HEK293T (cell line): ENCODE measurements around the gene WWTR1.
A peak's percentile ranks its signal among the peaks of the same experiment; 100 is the strongest.

Experiments
- CTCF ChIA-PET: fragments of 350-600 bp; formaldehyde crosslinking; extraction: SDS; loops from one replicate; lab custom pipeline; 2021; ENCODE audit warnings: antibody characterized with exemption, inconsistent platforms; lab: Yijun Ruan, JAX
- POLR2A ChIA-PET: fragments of 350-600 bp; formaldehyde crosslinking; extraction: SDS; loops from one replicate; lab custom pipeline; 2020; ENCODE audit warnings: antibody characterized with exemption, inconsistent platforms; lab: Yijun Ruan, JAX
- DNase-seq: peaks from one replicate; pipeline ENCODE4 v3.0.0; 2012; ENCODE audit warnings: mixed read lengths; ENCODE audit errors: extremely low spot score
- ARNT ChIP-seq: fragments of 450-650 bp; IDR thresholded peaks from 2 replicates; pipeline ENCODE4 v1.6.1; 2017; ENCODE audit warnings: mild to moderate bottlenecking
- BHLHE40 ChIP-seq: fragments of 450-650 bp; IDR thresholded peaks from 2 replicates; pipeline ENCODE4 v1.6.1; 2016; ENCODE audit warnings: mild to moderate bottlenecking, moderate library complexity, borderline replicate concordance
- CTBP1 ChIP-seq: fragments of 450-650 bp; IDR thresholded peaks from 2 replicates; pipeline ENCODE4 v1.6.1; 2016; ENCODE audit warnings: borderline replicate concordance
- ELF4 ChIP-seq: fragments of 450-650 bp; IDR thresholded peaks from 2 replicates; pipeline ENCODE4 v1.6.1; 2017; ENCODE audit warnings: antibody characterized with exemption
- FOXA1 ChIP-seq: fragments of 450-650 bp; IDR thresholded peaks from 2 replicates; pipeline ENCODE4 v1.6.1; 2016; ENCODE audit warnings: mild to moderate bottlenecking
- FOXK2 ChIP-seq: fragments of 450-650 bp; IDR thresholded peaks from 2 replicates; pipeline ENCODE4 v1.6.1; 2016; ENCODE audit warnings: mild to moderate bottlenecking
- FOXM1 ChIP-seq: fragments of 450-650 bp; IDR thresholded peaks from 2 replicates; pipeline ENCODE4 v1.6.1; 2017; ENCODE audit warnings: mild to moderate bottlenecking, borderline replicate concordance
- HDGF ChIP-seq: fragments of 450-650 bp; IDR thresholded peaks from 2 replicates; pipeline ENCODE4 v1.6.1; 2017; ENCODE audit warnings: antibody characterized with exemption, borderline replicate concordance
- L3MBTL2 ChIP-seq: fragments of 450-650 bp; conservative IDR thresholded peaks from 2 replicates; pipeline ENCODE4 v1.6.1; 2016; ENCODE audit warnings: mild to moderate bottlenecking
- LEF1 ChIP-seq: fragments of 450-650 bp; IDR thresholded peaks from 2 replicates; pipeline ENCODE4 v1.6.1; 2017; ENCODE audit warnings: mild to moderate bottlenecking, borderline replicate concordance
- NFRKB ChIP-seq: fragments of 450-650 bp; IDR thresholded peaks from 2 replicates; pipeline ENCODE4 v1.6.1; 2016; ENCODE audit warnings: mild to moderate bottlenecking, moderate library complexity
- SP1 ChIP-seq: fragments of 450-650 bp; IDR thresholded peaks from 2 replicates; pipeline ENCODE4 v1.6.1; 2017
- SUZ12 ChIP-seq: fragments of 450-650 bp; IDR thresholded peaks from 2 replicates; pipeline ENCODE4 v1.6.1; 2016; ENCODE audit warnings: mild to moderate bottlenecking
- TARDBP ChIP-seq: fragments of 450-650 bp; IDR thresholded peaks from 2 replicates; pipeline ENCODE4 v1.6.1; 2016
- ZNF384 ChIP-seq: fragments of 450-650 bp; IDR thresholded peaks from 2 replicates; pipeline ENCODE4 v1.6.1; 2016
- TF ChIP-seq, protein P1 (sequence below): fragments of 450-650 bp; IDR thresholded peaks from 2 replicates; pipeline ENCODE4 v1.6.1; 2016

Gene WWTR1

GRCh38 chr3:149495581-149496125, 162.2 kb downstream of the WWTR1 start:
- ChIA-PET POLR2A (no interaction called here), CTCF (interaction anchor here (0.6 kb wide), 1 partner anchor 87 kb away, joined by 3 read pairs; no protein-coding TSS in a partner anchor)
- no peak for TF ChIP-seq L3MBTL2
- no peak for TF ChIP-seq BHLHE40
- TF ChIP-seq FOXM1 = no peak
- TF ChIP-seq FOXK2 = no peak
- TF ChIP-seq ELF4 = no peak
- TF ChIP-seq NFRKB = no peak
- no peak for TF ChIP-seq SUZ12
- TF ChIP-seq FOXA1 = no peak
- TF ChIP-seq, protein P1, sequence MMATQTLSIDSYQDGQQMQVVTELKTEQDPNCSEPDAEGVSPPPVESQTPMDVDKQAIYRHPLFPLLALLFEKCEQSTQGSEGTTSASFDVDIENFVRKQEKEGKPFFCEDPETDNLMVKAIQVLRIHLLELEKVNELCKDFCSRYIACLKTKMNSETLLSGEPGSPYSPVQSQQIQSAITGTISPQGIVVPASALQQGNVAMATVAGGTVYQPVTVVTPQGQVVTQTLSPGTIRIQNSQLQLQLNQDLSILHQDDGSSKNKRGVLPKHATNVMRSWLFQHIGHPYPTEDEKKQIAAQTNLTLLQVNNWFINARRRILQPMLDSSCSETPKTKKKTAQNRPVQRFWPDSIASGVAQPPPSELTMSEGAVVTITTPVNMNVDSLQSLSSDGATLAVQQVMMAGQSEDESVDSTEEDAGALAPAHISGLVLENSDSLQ = no peak
- no peak for TF ChIP-seq SP1
- no peak for TF ChIP-seq ZNF384
- TF ChIP-seq ARNT = no peak
- TF ChIP-seq TARDBP = no peak
- no peak for DNase-seq

GRCh38 chr3:149494759-149495580, 162.9 kb downstream of the WWTR1 start:
- TF ChIP-seq ARNT = no peak
- TF ChIP-seq, protein P1 = no peak
- TF ChIP-seq TARDBP = no peak
- no peak for TF ChIP-seq FOXK2
- no peak for TF ChIP-seq LEF1
- no peak for TF ChIP-seq SP1
- TF ChIP-seq HDGF = no peak
- TF ChIP-seq NFRKB = no peak
- TF ChIP-seq FOXA1 = no peak
- TF ChIP-seq L3MBTL2 = no peak
- no peak for TF ChIP-seq ELF4
- no peak for TF ChIP-seq CTBP1
- TF ChIP-seq ZNF384 = no peak
- no peak for TF ChIP-seq BHLHE40
- TF ChIP-seq SUZ12 = no peak
- ChIA-PET POLR2A (no interaction called here), CTCF (interaction anchor here (0.6 kb wide), 1 partner anchor 86 kb away, joined by 3 read pairs; no protein-coding TSS in a partner anchor)
- DNase-seq = no peak

DNA sequence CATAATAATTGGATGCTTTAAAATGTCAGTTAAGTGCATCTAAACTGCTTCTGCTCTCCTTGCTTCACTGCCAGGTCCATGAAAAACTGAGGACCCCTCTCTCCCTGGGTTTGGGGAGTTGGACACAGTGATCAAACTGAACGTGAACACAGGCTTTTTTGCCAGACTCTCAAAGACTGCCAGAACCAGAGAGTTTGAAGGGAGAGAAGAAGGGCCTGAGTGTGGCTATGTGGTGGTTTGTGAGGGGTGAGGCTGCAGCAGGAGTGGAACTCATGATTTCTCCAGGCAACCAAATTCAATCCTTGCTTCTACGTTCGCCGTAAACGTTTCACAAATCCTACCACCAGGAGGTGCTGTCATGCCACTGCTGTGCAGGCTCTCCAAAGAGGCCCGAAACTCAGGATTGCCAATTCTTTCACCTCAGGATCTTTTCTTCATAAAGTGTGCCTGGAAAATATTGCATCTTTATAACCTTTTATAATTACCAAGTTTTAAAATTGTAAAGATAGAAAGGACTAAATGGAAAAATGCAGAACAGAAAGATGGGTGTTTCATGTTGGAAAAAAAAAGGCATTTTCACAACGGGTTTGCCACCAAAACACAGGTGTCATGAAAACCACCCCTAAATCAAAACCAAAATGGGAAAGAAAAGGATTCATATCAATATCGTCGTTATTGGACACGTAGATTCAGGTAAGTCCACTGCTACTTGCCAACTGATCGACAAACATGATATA, 163.6 kb downstream of the WWTR1 start:
- TF ChIP-seq ELF4 = no peak
- TF ChIP-seq HDGF = no peak
- TF ChIP-seq LEF1 = no peak
- no peak for TF ChIP-seq ARNT
- DNase-seq = peak; percentile 73
- ChIA-PET CTCF (interaction anchor here (0.6 kb wide), 1 partner anchor 272 kb away, joined by 3 read pairs; no protein-coding TSS in a partner anchor), POLR2A (no interaction called here)

DNA sequence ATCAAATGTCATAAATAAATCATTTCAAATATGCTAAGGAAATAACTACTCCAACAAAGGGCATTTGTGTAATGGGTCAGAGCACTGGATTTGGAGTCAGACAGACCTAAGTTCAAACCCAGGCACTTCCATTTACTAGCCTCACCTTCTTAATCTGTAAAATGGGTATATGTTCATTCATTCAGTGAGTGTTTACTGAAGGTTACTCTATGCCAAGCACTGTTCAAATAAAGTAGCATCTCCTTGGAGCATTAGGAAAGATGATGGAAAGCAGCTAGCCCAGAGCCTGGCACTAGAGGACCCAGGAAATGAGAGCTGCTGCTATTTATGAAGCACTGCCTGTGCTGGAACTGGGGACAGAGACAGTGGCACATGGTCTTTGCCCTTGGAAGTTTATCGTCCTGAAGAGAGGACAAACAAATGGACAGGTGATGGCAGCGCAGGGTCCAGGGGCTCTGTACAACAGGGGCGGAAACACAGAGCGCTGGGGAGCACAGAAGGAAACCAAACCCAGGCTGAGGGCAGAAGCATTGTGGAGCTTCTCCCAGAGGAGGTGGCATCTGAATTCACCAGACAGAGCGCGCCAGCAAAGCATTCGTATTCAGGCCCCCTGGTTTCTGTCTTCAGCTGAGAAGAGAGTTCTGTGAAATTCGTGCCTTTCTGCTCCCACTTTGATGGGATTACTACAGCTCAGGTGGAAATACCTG, 164.4 kb downstream of the WWTR1 start:
- no peak for TF ChIP-seq FOXA1
- no peak for TF ChIP-seq HDGF
- no peak for TF ChIP-seq ELF4
- TF ChIP-seq SUZ12 = no peak
- no peak for TF ChIP-seq FOXK2
- no peak for TF ChIP-seq ZNF384
- no peak for TF ChIP-seq LEF1
- no peak for TF ChIP-seq L3MBTL2
- TF ChIP-seq SP1 = no peak
- TF ChIP-seq TARDBP = no peak
- no peak for TF ChIP-seq CTBP1
- no peak for TF ChIP-seq ARNT
- TF ChIP-seq, protein P1 = no peak
- no peak for TF ChIP-seq BHLHE40
- TF ChIP-seq FOXM1 = no peak
- TF ChIP-seq NFRKB = no peak
- CTCF ChIA-PET = interaction anchor here (0.6 kb wide), 1 partner anchor 273 kb away, joined by 3 read pairs; no protein-coding TSS in a partner anchor
- DNase-seq = no peak
- POLR2A ChIA-PET = no interaction called here
